GM23248 (cell line): ENCODE measurements around the gene TDRD7. TPM values are rescaled to one million over a fixed set of nuclear protein-coding genes. Genes with fewer than 3 reads are reported as not detected.

ENCODE experiments used
- DNase-seq: peaks from one replicate; pipeline ENCODE4 v3.0.0-alpha.2; 2015
- H2AFZ ChIP-seq: fragments of 200-600 bp; sonication (generic); 2 replicates; pipeline ENCODE4 v1.6.1; 2016; ENCODE audit warnings: antibody characterized with exemption
- H3F3A ChIP-seq: fragments of 200-600 bp; sonication (generic); 2 replicates; pipeline ENCODE4 v1.6.1; 2016; ENCODE audit warnings: mild to moderate bottlenecking, antibody characterized with exemption, mixed run types; ENCODE audit not compliant: insufficient read depth
- H3K27ac ChIP-seq: fragments of 200-600 bp; sonication (generic); 2 replicates; pipeline ENCODE4 v1.5.1; 2016; ENCODE audit warnings: mild to moderate bottlenecking
- H3K27me3 ChIP-seq: fragments of 200-600 bp; sonication (generic); replicated peaks from 2 replicates; pipeline ENCODE4 v1.6.1; 2016; ENCODE audit warnings: mild to moderate bottlenecking; ENCODE audit not compliant: insufficient read depth
- H3K36me3 ChIP-seq: fragments of 200-600 bp; sonication (generic); 2 replicates; pipeline ENCODE4 v1.6.1; 2016; ENCODE audit warnings: low read depth, mild to moderate bottlenecking
- H3K4me1 ChIP-seq: fragments of 200-600 bp; sonication (generic); 2 replicates; pipeline ENCODE4 v1.6.1; 2016; ENCODE audit warnings: mild to moderate bottlenecking; ENCODE audit not compliant: insufficient read depth
- H3K4me2 ChIP-seq: fragments of 200-600 bp; sonication (generic); one replicate; pipeline ENCODE4 v1.6.1; 2016; ENCODE audit warnings: mild to moderate bottlenecking; ENCODE audit not compliant: unreplicated experiment
- H3K4me3 ChIP-seq: fragments of 200-600 bp; sonication (generic); 2 replicates; pipeline ENCODE4 v1.5.1; 2016; ENCODE audit warnings: mild to moderate bottlenecking
- H3K79me2 ChIP-seq: fragments of 200-600 bp; sonication (generic); 2 replicates; pipeline ENCODE4 v1.6.1; 2016; ENCODE audit warnings: mild to moderate bottlenecking; ENCODE audit not compliant: insufficient read depth
- H3K9ac ChIP-seq: fragments of 200-600 bp; sonication (generic); 2 replicates; pipeline ENCODE4 v1.6.1; 2016; ENCODE audit warnings: mild to moderate bottlenecking
- H3K9me2 ChIP-seq: fragments of 200-600 bp; sonication (generic); 2 replicates; pipeline ENCODE4 v1.6.1; 2016; ENCODE audit warnings: mixed run types, mild to moderate bottlenecking, moderate library complexity; ENCODE audit not compliant: insufficient read depth
- H3K9me3 ChIP-seq: fragments of 200-600 bp; sonication (generic); one replicate; pipeline ENCODE4 v1.6.1; 2017; ENCODE audit warnings: low read depth
- H4K20me1 ChIP-seq: fragments of 200-600 bp; sonication (generic); 2 replicates; pipeline ENCODE4 v1.6.0; 2016; ENCODE audit not compliant: insufficient read depth
- EZH2 ChIP-seq: fragments of 200-600 bp; sonication (generic); IDR thresholded peaks from 2 replicates; pipeline ENCODE4 v1.6.1; 2018; ENCODE audit warnings: antibody characterized with exemption, mild to moderate bottlenecking; ENCODE audit not compliant: insufficient read depth, poor library complexity, severe bottlenecking
- EZH2phosphoT487 ChIP-seq: fragments of 200-600 bp; sonication (generic); IDR thresholded peaks from 2 replicates; pipeline ENCODE4 v1.6.1; 2018; ENCODE audit warnings: antibody characterized with exemption, moderate library complexity, mild to moderate bottlenecking, low read depth; ENCODE audit not compliant: insufficient read depth
- WGBS, 2 experiments: methylation state at CpG; one replicate each; pipeline ENCODE4 v1.1.6; 2015 to 2017; ENCODE audit warnings: low lambda C conversion rate in 2 of 2, low coverage in 1 of 2; ENCODE audit errors: missing lambda C conversion rate in 2 of 2; 5-methylcytosine and 5-hydroxymethylcytosine counted together
- in situ Hi-C: fragments of 300-500 bp; cut with MboI; formaldehyde crosslinking; loops from 2 replicates; pipeline ENCODE4 v1.15.0; 2020
- polyA plus RNA-seq: library from polyadenylated mRNA; unstranded; fragments of >200 nt; fragmentation: Nextera tagmentation; extraction: Ambion mirVana; gene quantifications from 2 replicates; pipeline ENCODE4 v1.2.1, GENCODE V29; 2016
- total RNA-seq: library from RNA; depleted of rRNA; stranded (reverse); fragments of >200 nt; shearing (Covaris generic); gene quantifications from 2 replicates; pipeline ENCODE4 v1.2.3, GENCODE V29; 2014

TDRD7 gene
- total and polyA plus RNA-seq, 2 experiments from 2014 or later: 4.9 to 6.6 TPM

GRCh38 chr9:97367729-97368128 lies 44.2 kb upstream of the TDRD7 start:
- Histone ChIP-seq H3K9me3 (no peaks in the 10 kb centered on the region), H3K4me3 (no peak overlapping the region), H3K9me2 (no peaks in the 10 kb centered on the region), H3K4me2 (no peak overlapping the region), H3K9ac (no peak overlapping the region), H3K36me3 (no peaks in the 10 kb centered on the region), H4K20me1 (no peaks in the 10 kb centered on the region), H2AFZ (no peak overlapping the region), H3K27ac (no peak overlapping the region), H3K27me3 (no peaks in the 10 kb centered on the region), H3K4me1 (no peaks in the 10 kb centered on the region), H3F3A (no peaks in the 10 kb centered on the region), H3K79me2 (no peaks in the 10 kb centered on the region)
- no peak for DNase-seq
- in situ Hi-C loops: no loop called here
- 62 to 74% methylated on average over 3 of the region's 3 CpGs for WGBS, 2 experiments
- TF ChIP-seq EZH2 (no peak), EZH2phosphoT487 (no peak)

DNA sequence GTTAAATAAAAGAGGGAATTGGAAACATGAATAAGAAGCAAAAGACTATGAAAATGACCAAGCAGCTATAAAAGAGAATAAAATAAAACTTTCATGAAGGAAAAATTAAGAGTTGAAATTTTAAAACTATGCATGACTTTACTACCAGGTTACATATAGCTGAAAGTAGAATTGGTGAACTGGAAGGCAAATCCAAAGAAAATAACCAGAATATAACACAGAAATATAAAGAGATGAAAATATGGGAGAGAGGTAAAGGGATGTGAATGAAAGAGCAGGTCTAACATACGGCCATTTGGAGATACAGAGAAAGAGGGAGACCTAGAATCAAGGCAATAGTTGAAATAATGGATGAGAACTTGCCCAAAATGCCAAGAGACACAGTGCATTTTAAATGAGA lies 42.9 kb upstream of the TDRD7 start:
- H3K9ac ChIP-seq: no peak overlapping the region
- H3K4me3 ChIP-seq: no peak overlapping the region
- TF ChIP-seq EZH2phosphoT487: no peak
- no peak for TF ChIP-seq EZH2
- no peak overlapping the region for H2AFZ ChIP-seq
- H3K4me1 ChIP-seq: no peaks in the 10 kb centered on the region
- 17 to 35% methylated on average over 1 of the region's 1 CpG for WGBS, 2 experiments
- H3K4me2 ChIP-seq: no peak overlapping the region
- DNase-seq: no peak
- no peaks in the 10 kb centered on the region for H3K27me3 ChIP-seq
- H3K27ac ChIP-seq: no peak overlapping the region
- no peaks in the 10 kb centered on the region for H3F3A ChIP-seq
- H3K36me3 ChIP-seq: no peaks in the 10 kb centered on the region
- H4K20me1 ChIP-seq: no peaks in the 10 kb centered on the region
- no peaks in the 10 kb centered on the region for H3K79me2 ChIP-seq
- H3K9me3 ChIP-seq: no peaks in the 10 kb centered on the region
- in situ Hi-C loops: no loop called here
- H3K9me2 ChIP-seq: no peaks in the 10 kb centered on the region

GRCh38 chr9:97372580-97372979 lies 39.3 kb upstream of the TDRD7 start:
- in situ Hi-C loops: loop anchor here (10.0 kb wide), 1 partner anchor 62 kb away; no protein-coding TSS in a partner anchor
- WGBS, 2 experiments: 43 to 46% methylated on average over 6 of the region's 6 CpGs
- no peak overlapping the region for H3K4me2 ChIP-seq
- TF ChIP-seq EZH2 (no peak), EZH2phosphoT487 (no peak)
- H3K79me2 ChIP-seq: no peaks in the 10 kb centered on the region
- no peak overlapping the region for H3K4me3 ChIP-seq
- H3F3A ChIP-seq: no peaks in the 10 kb centered on the region
- no peak overlapping the region for H3K27ac ChIP-seq
- H3K9me3 ChIP-seq: no peaks in the 10 kb centered on the region
- no peaks in the 10 kb centered on the region for H3K36me3 ChIP-seq
- DNase-seq: no peak
- H3K4me1 ChIP-seq: no peaks in the 10 kb centered on the region
- no peaks in the 10 kb centered on the region for H4K20me1 ChIP-seq
- H3K9me2 ChIP-seq: no peaks in the 10 kb centered on the region
- H2AFZ ChIP-seq: no peak overlapping the region
- H3K27me3 ChIP-seq: no peaks in the 10 kb centered on the region
- no peak overlapping the region for H3K9ac ChIP-seq

GRCh38 chr9:97373331-97373730 lies 38.6 kb upstream of the TDRD7 start:
- WGBS, 2 experiments: 71 to 78% methylated on average over 4 of the region's 4 CpGs
- no peak for TF ChIP-seq EZH2phosphoT487
- TF ChIP-seq EZH2: no peak
- H3K4me3 ChIP-seq: no peak overlapping the region

GRCh38 chr9:97374811-97375210 lies 37.1 kb upstream of the TDRD7 start:
- no peak overlapping the region for H3K27ac ChIP-seq
- no peaks in the 10 kb centered on the region for H3K36me3 ChIP-seq
- no peak overlapping the region for H3K4me2 ChIP-seq
- H4K20me1 ChIP-seq: no peaks in the 10 kb centered on the region
- TF ChIP-seq EZH2 (no peak), EZH2phosphoT487 (no peak)
- H3K9me2 ChIP-seq: no peaks in the 10 kb centered on the region
- H3K9me3 ChIP-seq: no peaks in the 10 kb centered on the region
- in situ Hi-C loops: loop anchor here (10.0 kb wide), 1 partner anchor 60 kb away; no protein-coding TSS in a partner anchor
- no peak overlapping the region for H2AFZ ChIP-seq
- H3K27me3 ChIP-seq: no peaks in the 10 kb centered on the region
- H3K4me1 ChIP-seq: no peaks in the 10 kb centered on the region
- 39 to 49% methylated on average over 2 of the region's 2 CpGs for WGBS, 2 experiments
- no peaks in the 10 kb centered on the region for H3F3A ChIP-seq
- no peaks in the 10 kb centered on the region for H3K79me2 ChIP-seq
- no peak overlapping the region for H3K9ac ChIP-seq
- no peak overlapping the region for H3K4me3 ChIP-seq
- no peak for DNase-seq

More at GRCh38 chr9:97373331-97373730, 38.6 kb upstream of the TDRD7 start:
- no peaks in the 10 kb centered on the region for H3K36me3 ChIP-seq
- no peaks in the 10 kb centered on the region for H3K9me2 ChIP-seq
- no peak overlapping the region for H2AFZ ChIP-seq
- H3K9ac ChIP-seq: no peak overlapping the region
- no peak overlapping the region for H3K4me2 ChIP-seq
- H4K20me1 ChIP-seq: no peaks in the 10 kb centered on the region
- no peaks in the 10 kb centered on the region for H3K79me2 ChIP-seq
- DNase-seq: no peak
- H3K9me3 ChIP-seq: no peaks in the 10 kb centered on the region
- H3K27ac ChIP-seq: no peak overlapping the region
- no peaks in the 10 kb centered on the region for H3K27me3 ChIP-seq
- no peaks in the 10 kb centered on the region for H3F3A ChIP-seq
- in situ Hi-C loops: loop anchor here (10.0 kb wide), 1 partner anchor 61 kb away; no protein-coding TSS in a partner anchor
- H3K4me1 ChIP-seq: no peaks in the 10 kb centered on the region
